GM18526 (cell line): ENCODE results near the gene TSSC4.

Experiments
- POLR2A ChIP-seq: IDR thresholded peaks from 3 replicates; pipeline ENCODE4 v1.6.1; 2011; ENCODE audit not compliant: insufficient read length; ENCODE audit errors: extremely low read depth

TSSC4 gene

GRCh38 chr11:2390091-2390724 is 10.3 kb upstream of the TSSC4 start:
- no peak for TF ChIP-seq POLR2A

- TF ChIP-seq POLR2A, result no peak
These were observed 9.8 kb upstream of the TSSC4 start for GRCh38 chr11:2390725-2391151.

DNA sequence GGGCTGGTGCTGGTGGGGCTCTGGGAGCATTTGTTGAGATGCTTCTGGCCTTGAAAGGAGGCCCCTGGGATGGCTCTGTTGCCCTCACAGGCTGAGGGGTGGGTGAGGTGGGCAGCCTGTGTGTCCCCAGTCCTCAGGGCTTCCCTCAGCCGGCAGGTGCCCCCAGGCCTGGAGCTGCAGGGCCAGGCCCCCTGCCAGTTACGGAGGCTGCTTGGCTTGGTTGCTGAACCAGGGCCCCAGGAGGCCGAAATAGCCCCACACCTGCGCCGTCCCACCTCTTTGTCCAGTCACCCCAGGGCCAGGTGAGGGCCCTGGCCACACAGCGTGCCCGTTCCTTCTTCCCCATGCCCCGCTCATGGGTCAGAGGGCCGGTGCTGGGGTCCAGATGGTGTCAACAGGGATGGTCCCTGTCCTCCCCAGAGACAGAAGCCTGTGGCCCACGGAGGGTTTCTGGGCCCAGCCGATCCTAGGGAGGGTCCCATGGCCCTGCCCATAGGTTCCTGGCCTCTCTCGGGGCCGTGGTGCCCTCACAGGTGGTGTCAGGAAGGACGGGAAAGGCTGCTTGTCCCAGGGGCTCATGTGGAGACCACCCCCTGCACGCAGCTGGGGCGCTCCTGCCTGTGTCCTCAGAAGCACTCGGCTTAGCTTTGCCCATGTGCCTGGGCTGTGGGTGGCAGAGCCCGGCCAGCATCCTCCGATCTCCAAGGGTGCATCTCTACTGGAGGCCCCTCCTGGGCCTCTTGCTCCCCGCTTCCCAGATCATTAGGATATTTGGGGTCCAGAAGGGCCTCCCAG is 9.2 kb upstream of the TSSC4 start:
- TF ChIP-seq POLR2A, result no peak

GRCh38 chr11:2392241-2392959 is 8.2 kb upstream of the TSSC4 start:
- TF ChIP-seq POLR2A, result no peak

DNA sequence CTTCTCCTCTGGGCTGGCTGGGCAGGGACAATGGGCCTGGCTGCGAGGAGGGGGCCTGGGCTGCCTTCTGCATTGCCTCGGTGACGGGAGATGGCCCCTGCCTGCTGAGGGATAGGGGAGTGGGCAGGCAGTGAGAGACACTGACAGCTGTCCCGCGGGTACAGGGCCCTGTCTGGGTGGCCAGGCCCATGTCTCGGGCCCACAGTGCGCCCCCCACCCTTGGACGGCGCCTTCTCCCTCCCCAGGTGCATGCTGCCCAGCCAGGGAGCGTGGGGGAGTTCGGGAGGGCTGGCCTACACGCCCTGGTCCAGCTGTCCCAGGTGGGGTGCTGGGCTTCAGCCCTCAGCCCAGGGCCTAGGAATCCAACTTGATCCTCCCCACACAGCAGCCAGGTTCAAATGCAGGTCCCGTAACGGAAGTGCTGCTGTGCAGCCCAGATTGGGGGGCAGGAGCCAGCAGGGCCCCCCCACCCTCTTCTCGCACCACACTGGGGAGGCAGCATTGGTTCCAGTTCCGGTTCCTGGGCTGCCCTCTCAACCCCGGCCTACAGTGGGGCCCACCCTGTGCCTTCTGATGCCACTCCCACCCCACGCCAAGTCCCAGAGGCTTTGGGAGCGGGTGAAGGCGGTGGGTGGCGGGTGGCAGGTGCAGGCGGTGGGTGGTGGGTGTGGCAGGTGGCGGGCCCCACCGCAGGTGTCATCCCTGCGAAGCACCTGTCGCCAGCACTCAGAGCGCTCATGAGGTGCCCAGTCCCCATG is 7.3 kb upstream of the TSSC4 start:
- TF ChIP-seq POLR2A, result no peak

DNA sequence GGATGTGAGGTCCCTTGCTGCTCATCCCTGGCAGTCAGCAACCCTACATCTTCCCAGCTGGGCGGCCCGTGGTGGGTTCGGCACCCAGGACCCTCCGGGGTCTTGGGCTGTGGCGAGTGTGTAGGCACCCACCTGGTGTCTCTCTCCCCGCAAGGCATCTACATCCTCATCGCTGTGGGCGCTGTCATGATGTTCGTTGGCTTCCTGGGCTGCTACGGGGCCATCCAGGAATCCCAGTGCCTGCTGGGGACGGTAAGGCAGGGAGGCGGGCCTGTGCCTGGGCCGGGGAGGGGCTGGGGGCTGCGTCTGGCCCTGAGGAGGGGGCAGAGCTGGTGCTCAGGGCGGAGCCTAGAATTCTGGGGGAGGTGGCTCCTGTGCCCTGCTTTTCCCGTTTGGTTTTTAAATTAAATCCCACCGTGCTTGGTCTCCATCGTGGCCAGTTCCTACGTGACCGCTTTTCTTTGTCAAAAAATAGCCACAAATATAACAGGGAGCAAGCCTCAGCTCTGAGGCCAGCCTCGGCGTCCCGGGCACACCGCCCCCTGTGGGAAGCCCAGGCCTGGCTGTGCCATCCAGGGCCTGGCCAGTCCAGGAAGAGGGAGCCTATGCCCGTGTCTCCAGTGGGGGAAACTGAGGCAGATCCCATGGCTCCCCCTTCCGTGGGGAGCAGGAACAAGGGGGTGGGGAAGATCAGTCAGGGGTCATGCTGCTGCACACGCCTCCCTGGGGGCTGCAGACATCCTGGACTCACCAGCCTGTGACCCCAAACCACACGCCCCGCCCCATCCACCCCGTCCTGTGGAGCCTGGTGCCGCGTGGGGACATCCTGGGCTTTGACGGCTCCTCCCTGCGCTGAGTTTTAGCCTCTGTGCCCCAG is 6.4 kb upstream of the TSSC4 start:
- no peak for TF ChIP-seq POLR2A

- no peak for TF ChIP-seq POLR2A
These were observed 5.8 kb upstream of the TSSC4 start for GRCh38 chr11:2394818-2395105.

DNA sequence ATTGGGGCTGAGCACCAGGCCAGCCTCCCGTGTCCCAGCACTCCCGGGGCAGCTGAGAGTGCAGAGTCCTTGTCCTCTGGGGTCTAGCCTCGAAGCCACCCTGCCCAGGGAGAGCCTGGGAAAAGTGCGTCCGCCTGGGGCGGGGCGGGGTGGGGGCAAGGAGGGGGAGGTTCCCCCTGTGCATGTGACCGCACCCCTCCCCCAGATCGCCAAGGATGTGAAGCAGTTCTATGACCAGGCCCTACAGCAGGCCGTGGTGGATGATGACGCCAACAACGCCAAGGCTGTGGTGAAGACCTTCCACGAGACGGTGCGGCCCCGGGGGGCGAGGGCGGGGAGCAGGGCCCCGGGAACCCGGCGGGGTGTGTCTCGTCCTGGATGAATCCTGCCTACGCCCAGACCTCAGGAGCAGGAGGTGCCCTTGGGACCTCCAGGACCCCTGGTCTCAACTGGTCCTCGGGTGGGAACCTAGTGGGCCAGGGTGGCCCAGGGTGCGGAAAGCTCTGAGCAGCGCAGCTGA is 5.3 kb upstream of the TSSC4 start:
- no peak for TF ChIP-seq POLR2A

DNA sequence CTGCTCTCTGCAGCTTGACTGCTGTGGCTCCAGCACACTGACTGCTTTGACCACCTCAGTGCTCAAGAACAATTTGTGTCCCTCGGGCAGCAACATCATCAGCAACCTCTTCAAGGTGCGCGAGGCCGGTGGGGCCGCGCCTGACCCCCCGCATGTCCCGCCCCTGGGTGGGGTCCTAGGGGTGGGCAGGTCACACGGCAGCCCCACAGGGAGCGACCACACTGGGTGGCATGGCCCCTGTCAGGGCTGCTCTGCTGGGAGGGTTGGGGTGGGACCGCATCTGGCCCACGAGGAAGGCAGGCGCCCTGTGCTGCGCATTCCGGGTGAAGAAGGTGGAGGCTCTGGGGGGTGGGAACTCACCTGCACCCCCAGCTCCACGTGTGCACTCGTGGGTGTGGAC is 4.7 kb upstream of the TSSC4 start:
- TF ChIP-seq POLR2A, result no peak

GRCh38 chr11:2396471-2396870 is 4.1 kb upstream of the TSSC4 start:
- no peak for TF ChIP-seq POLR2A

DNA sequence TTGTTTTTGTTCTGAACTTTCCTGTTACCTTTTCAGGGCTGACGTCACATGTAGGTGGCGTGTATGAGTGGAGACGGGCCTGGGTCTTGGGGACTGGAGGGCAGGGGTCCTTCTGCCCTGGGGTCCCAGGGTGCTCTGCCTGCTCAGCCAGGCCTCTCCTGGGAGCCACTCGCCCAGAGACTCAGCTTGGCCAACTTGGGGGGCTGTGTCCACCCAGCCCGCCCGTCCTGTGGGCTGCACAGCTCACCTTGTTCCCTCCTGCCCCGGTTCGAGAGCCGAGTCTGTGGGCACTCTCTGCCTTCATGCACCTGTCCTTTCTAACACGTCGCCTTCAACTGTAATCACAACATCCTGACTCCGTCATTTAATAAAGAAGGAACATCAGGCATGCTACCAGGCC is 3.5 kb upstream of the TSSC4 start:
- TF ChIP-seq POLR2A, result no peak

GRCh38 chr11:2398664-2399355 is 1.7 kb upstream of the TSSC4 start:
- no peak for TF ChIP-seq POLR2A

DNA sequence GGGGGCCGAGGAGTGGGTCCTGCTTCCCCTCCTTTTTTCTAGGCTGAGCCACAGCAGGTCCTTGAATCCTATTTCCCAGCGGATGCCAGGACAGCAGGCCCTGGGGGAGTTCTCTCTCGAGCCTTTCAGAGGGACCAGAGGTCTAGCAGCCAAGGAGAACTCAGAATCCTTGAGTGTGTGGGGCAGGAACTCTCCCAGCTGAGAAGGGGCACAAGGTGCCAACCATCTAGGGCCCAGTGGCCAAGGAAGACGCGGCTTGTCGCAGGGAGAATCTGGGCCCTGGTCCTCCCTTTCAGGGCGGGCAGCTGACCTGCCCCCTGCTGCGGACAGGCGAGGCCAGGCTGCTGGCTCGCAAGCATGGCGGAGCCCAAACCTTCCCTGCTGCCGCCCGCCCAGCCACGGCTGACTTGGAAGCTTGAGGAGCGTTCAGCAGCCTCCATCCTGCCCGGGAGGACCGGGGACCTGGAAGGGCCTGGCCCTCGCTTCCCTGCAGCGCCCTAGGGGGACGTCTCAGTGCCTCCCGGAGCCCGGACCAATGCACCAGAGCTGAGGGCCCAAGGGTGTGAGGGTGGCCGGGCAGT is 972 bp upstream of the TSSC4 start:
- no peak for TF ChIP-seq POLR2A
